ENCODE measurements around the gene MOB2.
A peak's percentile ranks its signal among the peaks of the same experiment; 100 is the strongest.

The MOB2 gene

DNA sequence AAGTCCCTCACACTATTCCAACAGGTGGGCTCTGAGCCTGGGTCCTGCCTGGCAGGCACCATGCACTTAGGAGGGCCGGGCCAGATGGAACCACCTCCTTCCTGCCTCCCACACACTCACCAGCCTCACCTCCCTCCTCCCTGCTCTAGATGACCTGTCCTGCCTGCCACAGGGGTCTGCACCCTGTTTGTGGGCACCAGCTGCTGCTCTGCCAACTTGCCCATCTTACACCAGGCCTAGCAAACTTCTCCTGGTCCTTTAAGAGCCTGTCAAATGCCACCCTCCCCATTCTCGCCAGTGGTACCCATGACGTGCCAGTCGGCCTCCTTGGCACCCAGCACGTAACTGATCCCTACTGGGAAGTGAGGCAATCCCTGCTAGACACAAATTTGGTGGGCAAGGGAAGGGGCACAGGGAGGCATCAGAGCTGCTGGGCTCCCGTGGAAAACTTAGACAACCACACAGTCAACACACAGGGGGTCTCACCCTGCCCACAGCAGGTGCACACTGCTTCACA lies 3.1 kb downstream of the MOB2 start:
- no peak overlapping the region for H3K9ac ChIP-seq (ENCODE audit: low read length)
- no peaks in the 10 kb centered on the region for H3K9me3 ChIP-seq (ENCODE audit: control insufficient read depth, insufficient read depth, low read depth, low read length)
- peaks cover 9% of the 10 kb centered on the region; the same call in 1 of the 2 replicates for H3K4me1 ChIP-seq (ENCODE audit: control insufficient read depth, insufficient read depth, low read length)
- peaks cover 3% of the 10 kb centered on the region; the same call in 1 of the 2 replicates for H3K36me3 ChIP-seq (ENCODE audit: control insufficient read depth, insufficient read depth, low read length)
- no peak overlapping the region for H3K27ac ChIP-seq (ENCODE audit: low read depth, low read length)
- no peak overlapping the region for H3K4me3 ChIP-seq (ENCODE audit: low read depth, low read length)
- no peaks in the 10 kb centered on the region for H3K27me3 ChIP-seq (ENCODE audit: control insufficient read depth, insufficient read depth, low read length)

GRCh38 chr11:1482581-1483444 lies 3.8 kb downstream of the MOB2 start:
- Histone ChIP-seq H3K27ac (ENCODE audit: low read depth, low read length) (peak overlapping the region; percentile 31; the same call in 1 of the 2 replicates), H3K27me3 (ENCODE audit: control insufficient read depth, insufficient read depth, low read length) (no peaks in the 10 kb centered on the region), H3K9ac (ENCODE audit: low read length) (no peak overlapping the region), H3K9me3 (ENCODE audit: control insufficient read depth, insufficient read depth, low read depth, low read length) (no peaks in the 10 kb centered on the region), H3K36me3 (ENCODE audit: control insufficient read depth, insufficient read depth, low read length) (peaks cover 5% of the 10 kb centered on the region; the same call in 1 of the 2 replicates), H3K4me1 (ENCODE audit: control insufficient read depth, insufficient read depth, low read length) (peaks cover 9% of the 10 kb centered on the region; the same call in 1 of the 2 replicates), H3K4me3 (ENCODE audit: low read depth, low read length) (no peak overlapping the region)

DNA sequence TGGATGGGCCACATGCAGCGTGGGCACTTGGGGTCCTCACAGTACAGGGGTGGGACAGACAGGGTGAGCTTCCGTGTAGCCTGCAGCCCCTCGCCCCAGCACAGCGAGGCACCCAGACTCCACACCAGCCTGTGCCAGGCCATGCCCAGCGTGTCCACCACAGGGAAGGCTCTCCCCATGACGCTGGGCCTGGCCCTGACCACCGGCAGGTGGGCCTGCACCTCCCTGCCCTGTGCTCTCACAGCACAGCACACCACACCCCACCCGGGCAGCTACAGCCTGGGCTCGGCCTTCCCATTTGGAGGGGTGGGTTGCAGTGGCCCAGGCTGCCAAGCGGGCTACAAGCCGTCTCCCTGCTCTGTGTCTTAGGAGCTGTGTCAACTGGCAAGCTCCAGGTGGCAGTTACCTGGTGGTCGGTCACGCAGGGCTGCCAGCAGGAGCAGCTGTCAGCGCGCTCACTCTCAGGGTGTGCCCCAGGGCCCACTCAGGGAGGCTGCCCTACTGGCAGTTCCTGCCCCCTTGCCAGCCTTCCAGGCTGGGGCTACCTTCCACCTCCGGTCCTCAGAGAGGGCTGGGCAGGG lies 4.6 kb downstream of the MOB2 start:
- H3K27ac ChIP-seq (ENCODE audit: low read depth, low read length) = peak overlapping the region; percentile 31; the same call in 1 of the 2 replicates
- peaks cover 7% of the 10 kb centered on the region; the same call in 1 of the 2 replicates for H3K4me1 ChIP-seq (ENCODE audit: control insufficient read depth, insufficient read depth, low read length)
- H3K36me3 ChIP-seq (ENCODE audit: control insufficient read depth, insufficient read depth, low read length) = peaks cover 5% of the 10 kb centered on the region; the same call in 1 of the 2 replicates
- no peak overlapping the region for H3K4me3 ChIP-seq (ENCODE audit: low read depth, low read length)
- H3K9me3 ChIP-seq (ENCODE audit: control insufficient read depth, insufficient read depth, low read depth, low read length) = no peaks in the 10 kb centered on the region
- no peak overlapping the region for H3K9ac ChIP-seq (ENCODE audit: low read length)
- H3K27me3 ChIP-seq (ENCODE audit: control insufficient read depth, insufficient read depth, low read length) = no peaks in the 10 kb centered on the region

- Histone ChIP-seq H3K4me3 (ENCODE audit: low read depth, low read length) (no peak overlapping the region), H3K4me1 (ENCODE audit: control insufficient read depth, insufficient read depth, low read length) (peaks cover 5% of the 10 kb centered on the region; the same call in 1 of the 2 replicates), H3K9me3 (ENCODE audit: control insufficient read depth, insufficient read depth, low read depth, low read length) (no peaks in the 10 kb centered on the region), H3K27me3 (ENCODE audit: control insufficient read depth, insufficient read depth, low read length) (no peaks in the 10 kb centered on the region), H3K27ac (ENCODE audit: low read depth, low read length) (peak overlapping the region; percentile 32; the same call in 1 of the 2 replicates), H3K36me3 (ENCODE audit: control insufficient read depth, insufficient read depth, low read length) (peaks cover 5% of the 10 kb centered on the region; the same call in 1 of the 2 replicates), H3K9ac (ENCODE audit: low read length) (no peak overlapping the region)
These were observed 5.1 kb downstream of the MOB2 start for GRCh38 chr11:1481483-1481825.

DNA sequence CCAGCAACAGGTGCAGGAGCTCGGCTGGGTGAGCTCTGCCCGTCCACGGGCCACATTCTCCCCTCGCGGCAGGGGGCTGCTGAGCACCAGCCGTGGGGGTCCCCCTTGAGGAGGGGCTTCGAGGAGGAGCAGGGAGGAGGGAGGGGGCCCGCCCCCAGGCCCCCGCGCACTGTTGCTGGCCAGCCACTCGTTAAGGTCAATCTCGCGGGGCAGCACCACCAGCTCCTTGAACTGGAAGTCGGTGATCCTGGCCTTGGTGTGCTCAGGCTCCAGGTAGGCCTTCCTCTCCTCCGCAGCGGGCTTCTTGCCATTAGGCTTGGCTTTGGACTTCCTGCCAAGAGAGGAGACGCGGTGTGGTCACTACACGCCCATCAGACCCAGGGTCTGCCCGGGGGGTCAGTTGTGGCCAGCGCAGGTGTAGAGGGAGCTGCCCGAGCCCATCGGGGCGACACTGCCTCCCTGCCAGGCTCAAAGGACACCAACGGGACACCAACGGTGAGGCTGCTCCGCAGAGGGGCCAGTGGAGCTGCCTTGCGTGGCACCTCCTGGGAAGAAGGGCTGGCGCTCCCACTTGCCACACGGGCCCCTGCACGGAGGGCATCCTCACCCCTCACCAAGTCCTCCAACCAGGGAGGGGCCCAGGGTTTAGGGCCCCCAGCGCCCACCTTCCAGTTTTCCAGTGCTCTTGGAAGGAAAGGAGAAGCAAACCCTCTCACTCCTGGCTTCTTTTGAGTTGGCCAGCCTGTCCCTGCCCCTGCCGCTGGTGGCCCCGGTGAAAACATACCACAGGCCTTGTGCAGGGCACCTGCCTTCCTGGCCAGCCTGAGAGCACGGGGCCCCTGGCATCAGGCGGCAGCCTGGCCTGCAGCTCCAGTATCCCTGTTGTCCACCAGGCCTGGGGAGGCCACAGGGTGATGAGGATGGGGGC lies 5.8 kb downstream of the MOB2 start:
- H3K9me3 ChIP-seq (ENCODE audit: control insufficient read depth, insufficient read depth, low read depth, low read length) = no peaks in the 10 kb centered on the region
- H3K36me3 ChIP-seq (ENCODE audit: control insufficient read depth, insufficient read depth, low read length) = peaks cover 5% of the 10 kb centered on the region; the same call in 1 of the 2 replicates
- no peak overlapping the region for H3K9ac ChIP-seq (ENCODE audit: low read length)
- H3K4me3 ChIP-seq (ENCODE audit: low read depth, low read length) = no peak overlapping the region
- no peaks in the 10 kb centered on the region; the same call in 1 of the 2 replicates for H3K4me1 ChIP-seq (ENCODE audit: control insufficient read depth, insufficient read depth, low read length)
- H3K27me3 ChIP-seq (ENCODE audit: control insufficient read depth, insufficient read depth, low read length) = no peaks in the 10 kb centered on the region
- H3K27ac ChIP-seq (ENCODE audit: low read depth, low read length) = peak overlapping the region; percentile 32; the same call in 1 of the 2 replicates

DNA sequence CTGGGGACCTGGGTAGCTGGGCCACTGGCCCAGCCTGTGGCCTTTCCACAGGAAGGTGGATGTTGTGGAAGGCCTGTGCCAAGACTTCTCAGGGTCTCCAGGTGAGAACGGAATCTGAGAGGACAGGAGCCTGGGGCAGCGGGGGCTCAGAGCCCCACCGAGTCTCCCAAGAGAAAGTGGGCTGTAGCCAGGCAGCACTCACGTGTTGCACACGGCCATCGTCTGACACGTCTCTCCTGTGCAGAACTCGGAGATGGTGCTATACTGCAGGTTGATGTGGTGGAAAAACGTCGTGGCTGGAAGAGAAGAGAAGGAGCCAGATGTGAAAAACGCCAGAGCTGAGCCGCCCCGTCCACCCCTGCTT lies 6.4 kb downstream of the MOB2 start:
- H3K9me3 ChIP-seq (ENCODE audit: control insufficient read depth, insufficient read depth, low read depth, low read length) = no peaks in the 10 kb centered on the region
- no peak overlapping the region for H3K4me3 ChIP-seq (ENCODE audit: low read depth, low read length)
- no peak overlapping the region for H3K27ac ChIP-seq (ENCODE audit: low read depth, low read length)
- no peaks in the 10 kb centered on the region for H3K27me3 ChIP-seq (ENCODE audit: control insufficient read depth, insufficient read depth, low read length)
- H3K36me3 ChIP-seq (ENCODE audit: control insufficient read depth, insufficient read depth, low read length) = peaks cover 5% of the 10 kb centered on the region; the same call in 1 of the 2 replicates
- no peaks in the 10 kb centered on the region; the same call in 1 of the 2 replicates for H3K4me1 ChIP-seq (ENCODE audit: control insufficient read depth, insufficient read depth, low read length)
- no peak overlapping the region for H3K9ac ChIP-seq (ENCODE audit: low read length)

GRCh38 chr11:1479678-1480118 lies 6.9 kb downstream of the MOB2 start:
- H3K4me3 ChIP-seq (ENCODE audit: low read depth, low read length) = no peak overlapping the region

GRCh38 chr11:1479006-1479677 lies 7.4 kb downstream of the MOB2 start:
- no peaks in the 10 kb centered on the region for H3K4me1 ChIP-seq (ENCODE audit: control insufficient read depth, insufficient read depth, low read length)
- H3K9ac ChIP-seq (ENCODE audit: low read length) = no peak overlapping the region
- no peaks in the 10 kb centered on the region for H3K27me3 ChIP-seq (ENCODE audit: control insufficient read depth, insufficient read depth, low read length)
- peaks cover 5% of the 10 kb centered on the region; the same call in 1 of the 2 replicates for H3K36me3 ChIP-seq (ENCODE audit: control insufficient read depth, insufficient read depth, low read length)
- H3K27ac ChIP-seq (ENCODE audit: low read depth, low read length) = no peak overlapping the region
- no peak overlapping the region for H3K4me3 ChIP-seq (ENCODE audit: low read depth, low read length)
- H3K9me3 ChIP-seq (ENCODE audit: control insufficient read depth, insufficient read depth, low read depth, low read length) = no peaks in the 10 kb centered on the region

More at GRCh38 chr11:1479678-1480118, 6.9 kb downstream of the MOB2 start:
- H3K27me3 ChIP-seq (ENCODE audit: control insufficient read depth, insufficient read depth, low read length) = no peaks in the 10 kb centered on the region
- H3K4me1 ChIP-seq (ENCODE audit: control insufficient read depth, insufficient read depth, low read length) = no peaks in the 10 kb centered on the region
- no peaks in the 10 kb centered on the region for H3K9me3 ChIP-seq (ENCODE audit: control insufficient read depth, insufficient read depth, low read depth, low read length)
- H3K36me3 ChIP-seq (ENCODE audit: control insufficient read depth, insufficient read depth, low read length) = peaks cover 5% of the 10 kb centered on the region; the same call in 1 of the 2 replicates
- H3K27ac ChIP-seq (ENCODE audit: low read depth, low read length) = no peak overlapping the region
- no peak overlapping the region for H3K9ac ChIP-seq (ENCODE audit: low read length)

GRCh38 chr11:1478544-1478943 lies 8.0 kb downstream of the MOB2 start:
- H3K36me3 ChIP-seq (ENCODE audit: control insufficient read depth, insufficient read depth, low read length) = peaks cover 5% of the 10 kb centered on the region; the same call in 1 of the 2 replicates
- no peak overlapping the region for H3K4me3 ChIP-seq (ENCODE audit: low read depth, low read length)
- no peaks in the 10 kb centered on the region for H3K9me3 ChIP-seq (ENCODE audit: control insufficient read depth, insufficient read depth, low read depth, low read length)
- no peak overlapping the region for H3K9ac ChIP-seq (ENCODE audit: low read length)
- H3K27me3 ChIP-seq (ENCODE audit: control insufficient read depth, insufficient read depth, low read length) = no peaks in the 10 kb centered on the region
- no peaks in the 10 kb centered on the region for H3K4me1 ChIP-seq (ENCODE audit: control insufficient read depth, insufficient read depth, low read length)
- H3K27ac ChIP-seq (ENCODE audit: low read depth, low read length) = no peak overlapping the region

DNA sequence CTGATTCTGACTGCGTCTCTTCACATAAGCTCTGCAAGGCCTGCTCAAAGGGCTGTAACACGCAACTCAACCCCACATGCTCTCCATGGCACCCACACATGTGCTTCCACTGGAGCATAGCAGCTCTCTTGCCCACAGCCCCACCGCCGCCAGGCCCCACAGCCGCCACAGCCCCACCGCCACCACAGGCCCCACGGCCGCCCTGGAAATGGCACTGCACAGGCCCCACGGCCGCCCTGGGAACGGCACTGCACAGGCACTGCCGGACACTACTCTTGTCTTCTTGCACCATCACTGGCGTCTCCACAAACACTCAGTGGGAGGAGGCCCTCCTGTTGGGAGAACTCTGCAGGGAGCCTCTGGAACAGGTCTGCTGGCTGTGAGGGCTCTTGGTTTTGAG lies 8.6 kb downstream of the MOB2 start:
- Histone ChIP-seq H3K4me3 (ENCODE audit: low read depth, low read length) (no peak overlapping the region), H3K4me1 (ENCODE audit: control insufficient read depth, insufficient read depth, low read length) (no peaks in the 10 kb centered on the region), H3K27ac (ENCODE audit: low read depth, low read length) (no peak overlapping the region), H3K9ac (ENCODE audit: low read length) (no peak overlapping the region), H3K36me3 (ENCODE audit: control insufficient read depth, insufficient read depth, low read length) (peaks cover 8% of the 10 kb centered on the region), H3K27me3 (ENCODE audit: control insufficient read depth, insufficient read depth, low read length) (no peaks in the 10 kb centered on the region), H3K9me3 (ENCODE audit: control insufficient read depth, insufficient read depth, low read depth, low read length) (no peaks in the 10 kb centered on the region)

All from HUES6 (cell line).